HG03097 (cell line): ENCODE measurements around the gene UPK1A.
"Not testable (repeated sequence)": the region's sequence is repeated elsewhere in the genome, so short reads cannot be mapped to it uniquely, and the experiment has no call there.

Experiments used
- ATAC-seq: cut with Tn5 transposase; IDR thresholded peaks from one replicate; pipeline ENCODE4 v1.9.1; 2021; ENCODE audit not compliant: unreplicated experiment, low FRiP score

UPK1A gene

DNA sequence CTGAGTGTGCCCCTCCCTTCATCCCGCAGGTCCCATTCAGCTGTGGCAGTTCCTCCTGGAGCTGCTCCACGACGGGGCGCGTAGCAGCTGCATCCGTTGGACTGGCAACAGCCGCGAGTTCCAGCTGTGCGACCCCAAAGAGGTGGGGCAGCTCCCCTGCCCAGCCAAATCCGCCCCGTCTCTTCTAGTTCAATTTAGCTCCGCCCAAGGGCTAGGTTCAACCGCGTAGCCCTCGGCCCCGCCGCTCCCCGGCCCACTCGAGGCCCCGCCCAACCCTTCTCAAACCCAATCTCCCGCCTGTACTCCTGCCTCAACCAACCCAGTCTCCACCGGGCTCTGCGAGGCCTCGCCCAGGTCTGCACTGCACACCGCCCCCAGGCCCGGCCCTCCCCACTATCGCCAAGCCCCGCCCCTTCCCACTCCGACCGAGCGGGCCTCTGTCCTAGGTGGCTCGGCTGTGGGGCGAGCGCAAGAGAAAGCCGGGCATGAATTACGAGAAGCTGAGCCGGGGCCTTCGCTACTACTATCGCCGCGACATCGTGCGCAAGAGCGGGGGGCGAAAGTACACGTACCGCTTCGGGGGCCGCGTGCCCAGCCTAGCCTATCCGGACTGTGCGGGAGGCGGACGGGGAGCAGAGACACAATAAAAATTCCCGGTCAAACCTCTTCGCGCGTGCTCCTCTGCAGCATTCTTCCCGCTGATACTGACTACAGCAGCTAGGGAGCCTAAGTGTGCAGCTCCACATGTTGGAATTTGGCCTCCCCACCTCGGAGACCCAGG lies 21.9 kb upstream of the UPK1A start:
- peak; percentile 55 for ATAC-seq

DNA sequence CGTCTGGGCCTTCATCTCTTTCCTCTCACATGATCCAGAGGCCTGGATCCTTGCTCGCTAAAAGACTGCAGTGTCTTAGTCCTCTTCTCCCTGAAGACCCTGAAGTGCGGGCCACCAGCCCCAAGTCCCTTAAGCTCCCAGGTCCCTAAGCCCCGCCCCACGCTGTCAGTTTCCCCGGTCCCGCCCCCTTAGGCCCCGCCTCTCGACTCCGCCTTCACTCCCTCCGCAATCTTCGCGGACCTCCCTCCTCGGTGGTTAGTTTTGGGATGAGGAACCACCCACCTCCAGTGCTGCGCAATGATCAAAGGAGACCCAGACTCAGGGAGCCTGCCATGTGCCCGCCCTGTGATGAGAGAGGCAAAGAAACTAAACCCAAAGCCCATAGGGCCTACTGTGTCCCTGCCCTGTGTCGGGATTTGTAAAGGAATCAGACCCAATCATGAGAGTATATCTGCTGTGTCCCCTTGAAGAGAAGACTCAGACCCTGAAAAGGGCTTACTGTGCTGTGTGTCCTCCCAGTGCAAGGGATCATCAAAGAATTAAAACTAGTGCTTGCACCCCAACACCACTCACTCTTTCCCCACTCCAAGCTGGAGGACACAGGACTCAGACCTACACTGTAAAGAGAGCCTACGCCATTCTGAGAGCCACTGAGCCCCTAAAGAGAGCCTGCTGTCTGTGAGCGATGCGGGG lies 21.2 kb upstream of the UPK1A start:
- no peak for ATAC-seq

DNA sequence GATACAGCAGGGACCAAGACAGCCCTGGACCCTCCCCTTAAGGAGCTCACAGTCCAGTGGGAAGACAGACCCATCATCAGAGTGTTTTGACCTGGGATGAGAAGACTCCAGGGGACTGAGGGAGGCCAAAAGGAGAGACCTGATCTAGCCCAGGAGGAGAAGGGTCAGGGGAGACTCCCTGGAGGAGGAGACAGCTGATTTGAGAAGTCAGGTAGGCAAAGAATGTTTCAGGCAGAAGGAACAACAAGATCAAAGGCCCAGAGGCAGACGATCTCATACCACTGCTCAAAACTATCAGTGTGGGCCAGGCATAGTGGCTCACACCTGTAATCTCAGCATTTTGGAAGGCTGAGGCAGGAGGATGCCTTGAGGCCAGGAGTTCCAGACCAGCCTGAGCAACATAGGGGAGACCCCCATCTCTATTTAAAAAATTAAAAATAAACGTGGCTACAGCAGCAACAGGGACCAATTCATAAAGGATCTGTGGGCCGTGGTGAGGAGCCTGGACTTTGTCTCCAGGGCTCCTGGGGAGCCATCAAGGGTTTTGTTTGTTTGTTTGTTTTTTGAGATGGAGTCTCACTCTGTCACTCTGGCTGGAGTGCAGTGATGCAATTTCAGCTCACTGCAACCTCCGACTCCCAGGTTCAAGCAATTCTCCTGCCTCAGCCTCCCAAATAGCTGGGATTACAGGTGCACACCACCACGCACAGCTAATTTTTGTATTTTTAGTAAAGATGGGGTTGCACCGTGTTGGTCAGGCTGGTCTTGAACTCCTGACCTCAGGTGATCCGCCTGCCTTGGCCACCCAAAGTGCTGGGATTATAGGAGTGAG lies 20.4 kb upstream of the UPK1A start:
- no peak for ATAC-seq

- ATAC-seq, result peak; percentile 60
These were observed 18.0 kb upstream of the UPK1A start, which contains the start of gene COX6B1 for GRCh38 chr19:35648017-35648961. COX6B1 (plus strand) TSS chr19:35648323; CDS start chr19:35651244, 2,921 bp downstream.

DNA sequence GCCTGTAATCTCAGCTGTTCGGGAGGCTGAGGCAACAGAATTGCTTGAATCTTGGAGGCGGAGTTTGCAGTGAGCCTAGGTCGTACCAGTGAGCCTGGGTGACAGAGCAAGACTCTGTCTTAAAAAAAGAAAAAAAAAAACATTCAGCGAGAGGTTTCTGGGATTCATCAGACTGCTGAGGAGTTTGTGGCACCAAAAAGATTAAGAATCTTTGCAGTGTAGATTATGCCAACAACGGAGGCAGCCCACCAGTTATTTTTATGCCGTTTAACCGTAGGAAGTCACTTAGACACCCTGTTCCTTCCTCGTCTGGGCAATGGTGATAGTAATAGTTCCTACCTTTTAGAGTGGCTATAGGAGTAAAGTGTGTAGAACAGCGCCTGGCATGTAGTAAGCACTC lies 15.7 kb upstream of the UPK1A start:
- no peak for ATAC-seq

- not testable (repeated sequence) for ATAC-seq
These were observed 11.5 kb upstream of the UPK1A start for GRCh38 chr19:35654828-35655227.

GRCh38 chr19:35655600-35655999 lies 10.7 kb upstream of the UPK1A start:
- ATAC-seq, result no peak

DNA sequence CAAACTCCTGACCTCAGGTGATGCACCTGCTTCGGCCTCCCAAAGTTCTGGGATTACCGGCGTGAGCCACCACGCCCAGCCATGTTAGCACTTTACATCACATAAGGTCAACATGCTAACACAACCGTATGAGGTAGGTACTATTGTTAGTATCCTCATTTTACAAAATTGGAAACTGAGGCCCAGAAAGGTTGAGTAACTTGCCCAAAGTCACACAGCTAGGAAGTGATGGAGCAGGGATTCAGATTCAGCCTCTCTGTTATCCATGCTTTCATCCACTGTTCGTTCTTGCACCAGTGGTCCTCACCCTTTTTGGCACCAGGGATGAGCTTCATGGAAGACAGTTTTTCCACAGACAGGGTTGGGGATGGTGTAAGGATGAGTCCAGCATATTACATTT lies 9.6 kb upstream of the UPK1A start:
- no peak for ATAC-seq

- no peak for ATAC-seq
These were observed 8.2 kb upstream of the UPK1A start for GRCh38 chr19:35657904-35658700.

GRCh38 chr19:35661995-35662340 lies 4.3 kb upstream of the UPK1A start:
- ATAC-seq, result no peak

DNA sequence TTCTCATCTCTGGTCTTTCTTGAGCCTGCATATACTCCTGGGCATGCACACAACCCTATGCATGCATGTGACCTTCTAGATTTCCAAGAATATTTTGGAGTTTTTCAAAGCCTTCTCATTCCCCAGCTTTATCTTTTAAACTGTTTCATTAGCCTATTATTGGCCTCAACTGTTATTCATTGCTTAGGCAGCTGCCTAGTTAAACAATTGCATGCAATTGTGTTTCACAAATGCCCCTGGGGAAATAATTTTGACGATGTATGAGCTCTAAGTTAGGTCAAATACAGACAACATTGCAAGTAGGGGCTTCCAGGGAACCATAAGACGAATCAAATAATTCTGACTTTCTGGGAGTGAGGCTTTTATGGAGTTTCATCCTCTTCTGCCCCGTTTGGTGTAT lies 2.3 kb upstream of the UPK1A start:
- ATAC-seq, result no peak

DNA sequence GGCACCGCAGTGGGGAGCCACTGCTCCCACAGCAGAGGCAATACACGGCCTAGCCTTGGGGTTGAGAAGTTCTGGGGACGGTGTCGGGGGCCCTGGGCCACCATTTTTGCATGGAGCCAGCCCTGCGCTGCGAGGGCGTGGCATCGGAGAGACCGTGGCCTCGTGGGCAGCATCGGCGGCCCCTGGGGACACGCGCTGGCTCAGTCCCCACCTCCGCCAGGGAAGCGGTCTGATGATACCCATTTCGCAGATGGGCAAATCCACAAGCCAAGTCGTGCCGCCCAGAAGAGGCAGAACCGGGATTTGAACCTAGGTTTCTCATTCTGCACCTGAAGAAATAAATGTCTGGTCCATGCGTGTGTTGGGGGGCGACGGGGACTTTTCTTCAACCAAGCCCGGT lies 1.2 kb upstream of the UPK1A start:
- no peak for ATAC-seq

DNA sequence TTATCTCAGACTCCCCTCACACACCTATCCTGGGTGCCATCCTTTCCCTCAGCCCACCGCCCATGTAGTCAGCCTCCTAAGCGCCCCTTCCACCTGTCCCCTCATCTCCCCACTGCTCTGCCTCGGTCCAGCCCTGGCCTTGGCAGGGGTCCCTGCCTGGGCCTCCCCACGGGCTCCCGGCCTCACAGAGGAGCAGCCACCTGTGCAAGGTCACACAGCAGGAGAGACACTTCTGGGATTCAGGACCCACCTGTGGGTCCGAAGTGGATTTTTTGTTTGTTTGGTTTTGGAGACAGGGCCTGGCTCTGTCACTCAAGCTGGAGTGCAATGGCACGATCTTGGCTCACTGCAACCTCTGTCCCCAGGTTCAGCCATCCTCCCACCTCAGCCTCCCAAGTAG lies 713 bp upstream of the UPK1A start:
- no peak for ATAC-seq

DNA sequence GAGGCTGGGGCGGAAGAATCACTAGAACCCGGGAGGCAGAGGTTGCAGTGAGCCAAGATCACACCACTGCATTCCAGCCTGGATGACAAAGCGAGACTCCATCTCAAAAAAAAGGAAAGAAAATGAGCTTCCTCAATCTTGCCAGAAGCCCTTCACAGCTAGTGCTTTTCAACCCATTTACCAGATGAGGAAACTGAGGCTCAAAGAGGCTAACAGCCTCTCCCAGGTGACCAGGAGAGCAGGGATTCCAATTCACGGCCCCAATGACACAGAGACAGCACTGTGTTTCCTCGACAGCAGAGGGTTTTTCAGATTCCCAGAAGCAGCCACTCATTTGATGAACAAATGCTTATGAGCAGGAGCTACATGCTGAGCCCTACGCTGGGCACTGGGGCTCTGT lies 3.2 kb downstream of the UPK1A start:
- ATAC-seq, result no peak

DNA sequence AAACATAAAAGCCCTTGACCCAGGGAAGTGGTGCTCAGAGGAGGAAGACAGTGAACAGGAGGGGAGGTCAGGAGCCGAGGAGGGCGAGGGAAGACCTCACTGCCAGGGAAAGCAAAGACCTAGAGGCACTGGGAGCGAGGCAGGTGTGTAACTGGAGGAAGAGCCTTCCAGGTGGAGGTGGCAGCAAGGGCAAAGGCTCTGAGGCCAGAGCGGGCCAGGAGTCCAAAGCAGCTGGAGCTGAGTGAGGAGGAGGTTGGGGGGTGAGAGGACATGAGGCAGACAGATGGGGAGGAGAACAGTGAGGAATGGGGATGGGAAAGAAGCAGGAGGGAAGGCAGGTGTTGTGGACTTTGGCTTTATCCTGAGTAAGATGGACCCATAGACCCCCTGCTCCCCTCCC lies 3.7 kb downstream of the UPK1A start:
- no peak for ATAC-seq

DNA sequence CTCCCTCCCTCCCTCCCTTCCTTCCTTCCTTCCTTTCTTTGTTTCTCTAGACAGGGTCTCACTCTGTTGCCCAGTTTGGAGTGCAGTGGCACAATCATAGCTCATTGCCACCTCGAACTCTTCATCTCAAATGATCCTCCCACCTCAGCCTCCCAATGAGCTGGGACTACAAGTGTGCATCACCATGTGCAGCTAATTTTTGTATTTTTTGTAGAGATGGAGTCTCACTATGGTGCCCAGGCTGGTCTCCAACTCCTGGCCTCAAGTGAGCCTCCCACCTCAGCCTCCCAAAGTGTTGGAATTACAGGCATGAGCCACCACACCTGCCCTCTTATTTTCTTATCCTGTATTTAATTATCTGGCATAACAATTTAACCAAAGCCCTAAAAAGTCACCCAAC lies 4.4 kb downstream of the UPK1A start:
- no peak for ATAC-seq

- no peak for ATAC-seq
These were observed 5.5 kb downstream of the UPK1A start for GRCh38 chr19:35671818-35672217.

- ATAC-seq, result no peak
These were observed 6.9 kb downstream of the UPK1A start for GRCh38 chr19:35673121-35673804.

- no peak for ATAC-seq
These were observed 9.3 kb downstream of the UPK1A start for GRCh38 chr19:35675589-35676140.
